NCI-H460 (cell line): ENCODE results near the gene MAP1LC3A. TPM values are rescaled to one million over a fixed set of nuclear protein-coding genes. Genes with fewer than 3 reads are reported as not detected.

Source experiments
- DNase-seq: peaks from one replicate; pipeline ENCODE4 v3.0.0-alpha.2; 2016; ENCODE audit warnings: low read depth; ENCODE audit errors: extremely low read depth
- total RNA-seq: library from RNA; depleted of rRNA; stranded (reverse); fragments of >200 nt; shearing (Covaris generic); gene quantifications from 2 replicates; pipeline ENCODE4 v1.2.3, GENCODE V29; 2014

Gene MAP1LC3A
- total RNA-seq, 1 experiment from 2014 or later: 1.2 TPM

- DNase-seq: no peak
These were observed 15.9 kb downstream of the MAP1LC3A start for GRCh38 chr20:34574426-34574825.

- DNase-seq: no peak
These were observed 16.3 kb downstream of the MAP1LC3A start for GRCh38 chr20:34574861-34575260.

GRCh38 chr20:34575271-34575670, 16.8 kb downstream of the MAP1LC3A start:
- no peak for DNase-seq

GRCh38 chr20:34575756-34576155, 17.2 kb downstream of the MAP1LC3A start:
- DNase-seq: no peak

GRCh38 chr20:34577061-34577460, 18.5 kb downstream of the MAP1LC3A start:
- no peak for DNase-seq

GRCh38 chr20:34578025-34578424, 19.5 kb downstream of the MAP1LC3A start:
- DNase-seq: no peak

GRCh38 chr20:34578521-34578920, 20.0 kb downstream of the MAP1LC3A start:
- no peak for DNase-seq

- peak; percentile 63 for DNase-seq
These were observed 20.9 kb downstream of the MAP1LC3A start for GRCh38 chr20:34579191-34579978.

GRCh38 chr20:34579979-34580940, 21.7 kb downstream of the MAP1LC3A start:
- no peak for DNase-seq

- DNase-seq: no peak
These were observed 23.0 kb downstream of the MAP1LC3A start for GRCh38 chr20:34581341-34582184.

GRCh38 chr20:34582221-34582620, 23.7 kb downstream of the MAP1LC3A start:
- no peak for DNase-seq

- no peak for DNase-seq
These were observed 24.4 kb downstream of the MAP1LC3A start for GRCh38 chr20:34582911-34583310.

GRCh38 chr20:34583544-34583943, 25.0 kb downstream of the MAP1LC3A start:
- DNase-seq: no peak

GRCh38 chr20:34585019-34585418, 26.5 kb downstream of the MAP1LC3A start:
- DNase-seq: no peak

- DNase-seq: no peak
These were observed 28.1 kb downstream of the MAP1LC3A start for GRCh38 chr20:34586488-34587163.

- DNase-seq: no peak
These were observed 37.1 kb downstream of the MAP1LC3A start for GRCh38 chr20:34595377-34596184.

GRCh38 chr20:34600892-34601653, 42.6 kb downstream of the MAP1LC3A start:
- DNase-seq: no peak

- no peak for DNase-seq
These were observed 46.7 kb downstream of the MAP1LC3A start for GRCh38 chr20:34604980-34605788.
